Measurements from ENCODE around the gene GTF2I.
"Not testable (repeated sequence)": the region's sequence is repeated elsewhere in the genome, so short reads cannot be mapped to it uniquely, and the experiment has no call there.

Gene GTF2I

DNA sequence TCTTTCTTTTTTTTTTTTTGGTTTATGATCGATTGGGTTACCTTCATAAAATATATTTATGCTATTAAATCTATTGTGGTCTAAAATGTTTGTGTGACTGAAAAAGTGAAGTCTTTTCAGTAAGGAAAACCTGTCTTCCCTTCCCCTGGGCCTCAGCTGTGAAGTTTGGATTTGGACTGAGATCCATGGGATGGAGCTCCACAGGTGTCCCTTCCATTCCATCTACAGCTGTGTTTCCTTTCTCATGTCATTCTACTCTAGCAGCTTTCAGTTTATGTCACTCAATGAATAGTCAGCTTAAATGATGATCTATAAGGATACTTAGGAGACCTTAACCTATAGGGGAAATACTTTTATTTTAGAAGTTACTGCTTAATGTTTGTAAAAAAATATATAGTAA lies 68.3 kb downstream of the GTF2I start:
- no peaks in the 10 kb centered on the region for H3K4me1 Mint-ChIP-seq
- no peak overlapping the region for H3K4me3 Mint-ChIP-seq
- H3K36me3 Mint-ChIP-seq = peaks cover 70% of the 10 kb centered on the region
- DNase-seq (ENCODE audit: low spot score in 2 of 2) (no peak), ATAC-seq (no peak)
- no peaks in the 10 kb centered on the region for H3K9me3 Mint-ChIP-seq
- peak overlapping the region; percentile 55 for H3K27ac Mint-ChIP-seq

DNA sequence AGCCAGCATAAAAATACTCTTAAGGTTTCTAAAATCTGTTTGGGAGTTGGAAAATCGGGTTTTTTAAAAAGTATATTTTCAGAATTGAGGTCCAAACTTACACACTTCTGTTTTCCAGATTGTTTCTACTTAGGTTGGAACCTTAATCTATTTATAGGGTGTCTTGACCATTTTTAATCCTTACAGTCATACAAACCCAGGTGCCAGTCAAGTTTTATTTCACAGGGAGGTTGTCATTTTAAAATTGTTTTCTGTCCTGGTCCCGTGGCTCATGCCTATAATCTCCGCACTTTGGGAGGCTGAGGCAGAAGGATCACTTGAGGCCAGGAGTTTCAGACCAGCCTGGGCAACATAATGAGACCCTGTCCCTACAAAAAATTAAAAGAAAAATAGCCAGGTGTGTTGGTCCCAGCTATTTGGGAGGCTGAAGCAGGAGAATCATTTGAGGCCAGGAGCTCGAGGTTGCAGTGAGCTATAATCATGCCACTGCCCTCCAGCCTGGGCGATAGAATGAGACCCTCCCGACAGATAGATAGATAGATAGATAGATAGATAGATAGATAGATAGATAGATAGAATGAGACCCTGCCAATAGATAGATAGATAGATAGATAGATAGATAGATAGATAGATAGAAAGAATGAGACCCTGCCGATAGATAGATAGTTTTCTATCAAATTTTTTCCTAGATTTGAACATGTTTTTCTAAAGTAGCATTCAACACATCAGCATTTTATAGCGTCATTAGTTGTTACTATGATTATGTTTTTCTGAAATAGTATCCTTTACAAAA lies 69.0 kb downstream of the GTF2I start:
- H3K9me3 Mint-ChIP-seq = no peaks in the 10 kb centered on the region
- H3K36me3 Mint-ChIP-seq = peaks cover 69% of the 10 kb centered on the region
- H3K27ac Mint-ChIP-seq = peak overlapping the region; percentile 54
- ATAC-seq (no peak), DNase-seq (ENCODE audit: low spot score in 2 of 2) (no peak)
- H3K4me3 Mint-ChIP-seq = no peak overlapping the region
- no peaks in the 10 kb centered on the region for H3K4me1 Mint-ChIP-seq

- not testable (repeated sequence) for H3K27ac Mint-ChIP-seq; DNase-seq (ENCODE audit: low spot score in 2 of 2); H3K4me1 Mint-ChIP-seq; ATAC-seq; H3K4me3 Mint-ChIP-seq; H3K9me3 Mint-ChIP-seq
- peaks cover 58% of the 10 kb centered on the region for H3K36me3 Mint-ChIP-seq
Observed at GRCh38 chr7:74728686-74729085, 71.2 kb downstream of the GTF2I start.

DNA sequence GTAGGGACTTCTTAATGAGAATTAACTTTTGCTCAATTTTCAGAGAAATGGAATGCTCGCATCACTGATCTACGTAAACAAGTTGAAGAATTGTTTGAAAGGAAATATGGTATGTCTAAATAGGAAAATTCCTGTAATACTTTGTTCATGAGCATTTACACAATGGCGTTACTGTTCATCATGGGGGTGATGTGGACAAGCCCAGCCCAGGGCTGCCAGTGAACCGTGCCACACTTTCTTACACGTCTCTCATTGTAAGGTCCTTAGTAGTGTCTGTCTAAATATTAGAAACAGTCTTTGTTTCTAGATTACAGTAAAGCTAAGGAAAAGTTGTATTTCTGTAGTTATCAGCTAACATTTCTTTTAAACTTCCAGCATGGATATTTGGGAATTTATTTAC lies 72.7 kb downstream of the GTF2I start:
- DNase-seq (ENCODE audit: low spot score in 2 of 2); H3K27ac Mint-ChIP-seq; H3K4me3 Mint-ChIP-seq; ATAC-seq; H3K4me1 Mint-ChIP-seq; H3K9me3 Mint-ChIP-seq: not testable (repeated sequence)
- peaks cover 48% of the 10 kb centered on the region for H3K36me3 Mint-ChIP-seq

DNA sequence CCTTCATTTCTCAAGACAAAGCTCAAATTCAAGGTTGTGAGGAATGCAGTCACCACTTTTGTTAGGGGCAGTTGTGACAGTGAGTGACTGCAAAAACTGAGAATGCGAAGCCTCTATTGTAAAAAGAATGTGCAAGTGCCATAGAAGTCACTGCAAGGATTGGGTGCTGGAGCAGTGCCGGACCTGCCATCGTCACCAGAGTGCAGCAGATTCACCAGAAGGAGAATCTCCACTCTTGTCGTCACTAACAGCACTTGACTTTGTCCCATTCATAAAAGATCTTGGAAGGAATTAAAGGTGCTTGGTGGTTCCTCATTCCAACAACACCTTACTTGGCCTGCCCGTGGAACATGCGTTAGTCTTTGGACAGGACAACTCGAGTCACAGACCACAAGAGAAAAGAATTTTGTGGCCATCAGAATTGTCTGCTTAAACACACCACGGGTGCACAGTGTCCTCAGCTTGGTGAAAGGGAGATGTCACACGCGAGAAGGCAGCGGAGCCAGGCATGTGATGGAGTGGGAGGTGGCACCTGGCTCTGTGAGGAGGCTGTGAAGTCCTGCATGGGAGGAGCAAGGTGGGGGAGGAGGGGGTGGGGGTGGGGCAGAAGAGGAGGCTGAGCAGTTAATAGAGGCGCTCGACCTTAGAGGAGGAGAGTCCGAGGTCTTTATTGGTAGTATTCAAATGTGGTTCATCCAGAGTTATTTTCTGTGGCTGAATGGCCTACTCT lies 82.6 kb downstream of the GTF2I start:
- ATAC-seq; H3K36me3 Mint-ChIP-seq; H3K4me3 Mint-ChIP-seq; H3K9me3 Mint-ChIP-seq; H3K27ac Mint-ChIP-seq; DNase-seq (ENCODE audit: low spot score in 2 of 2); H3K4me1 Mint-ChIP-seq: not testable (repeated sequence)

DNA sequence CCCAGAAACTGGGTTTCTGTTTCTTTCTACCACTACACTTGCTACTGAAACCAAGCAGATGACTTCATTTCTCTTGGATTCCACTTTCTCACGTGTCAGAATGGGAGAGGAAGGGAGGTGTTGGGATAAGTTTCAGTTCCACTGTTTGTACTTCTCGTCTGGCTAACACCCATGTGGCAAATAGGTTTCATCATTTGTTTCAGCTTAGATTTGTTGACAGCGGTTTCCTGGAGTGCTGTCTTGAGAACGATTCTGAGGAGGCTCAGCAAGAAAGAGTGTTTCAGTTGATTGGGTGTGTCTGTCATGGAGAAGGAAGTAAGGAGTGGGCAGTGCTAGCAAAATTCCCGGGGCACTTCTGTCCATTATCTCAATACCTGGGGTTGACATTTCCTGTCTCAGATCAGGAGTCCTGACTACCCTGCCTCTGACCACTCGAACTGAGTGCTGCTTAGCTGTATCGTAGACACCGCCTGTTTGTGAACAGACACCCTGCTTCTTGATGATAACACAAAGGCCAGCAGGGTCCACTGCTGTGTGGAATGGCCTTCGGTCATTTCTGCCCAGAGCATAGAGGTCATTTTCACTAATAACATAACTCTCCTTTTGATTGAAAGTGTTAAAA lies 86.5 kb downstream of the GTF2I start:
- not testable (repeated sequence) for H3K27ac Mint-ChIP-seq; H3K4me3 Mint-ChIP-seq; H3K4me1 Mint-ChIP-seq; H3K36me3 Mint-ChIP-seq; DNase-seq (ENCODE audit: low spot score in 2 of 2); ATAC-seq; H3K9me3 Mint-ChIP-seq

- H3K4me1 Mint-ChIP-seq; ATAC-seq; H3K4me3 Mint-ChIP-seq; H3K27ac Mint-ChIP-seq; DNase-seq (ENCODE audit: low spot score in 2 of 2); H3K36me3 Mint-ChIP-seq; H3K9me3 Mint-ChIP-seq: not testable (repeated sequence)
Observed at GRCh38 chr7:74753921-74754482, 96.5 kb downstream of the GTF2I start.

GRCh38 chr7:74756673-74757072 lies 99.2 kb downstream of the GTF2I start:
- H3K4me3 Mint-ChIP-seq; H3K4me1 Mint-ChIP-seq; DNase-seq (ENCODE audit: low spot score in 2 of 2); H3K36me3 Mint-ChIP-seq; ATAC-seq; H3K9me3 Mint-ChIP-seq; H3K27ac Mint-ChIP-seq: not testable (repeated sequence)

DNA sequence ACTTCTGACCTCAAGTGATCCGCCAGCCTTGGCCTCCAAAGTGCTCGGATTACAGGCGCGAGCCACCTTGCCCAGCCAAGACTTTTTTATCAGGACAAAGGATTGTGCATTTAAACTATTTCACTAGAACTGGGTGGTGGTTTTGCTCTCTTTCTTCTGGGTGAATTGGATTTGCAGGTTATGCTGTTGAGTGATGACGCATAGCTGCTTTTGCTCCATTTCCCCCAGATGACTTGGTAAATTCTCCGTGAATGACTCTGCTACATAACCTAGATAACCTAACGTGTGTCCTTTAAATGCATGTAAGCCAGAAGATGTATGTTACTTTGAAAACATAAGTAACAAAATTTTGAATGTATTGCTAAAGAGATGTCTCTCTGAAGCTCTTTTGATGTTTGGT lies 100.8 kb downstream of the GTF2I start:
- H3K27ac Mint-ChIP-seq; ATAC-seq; H3K9me3 Mint-ChIP-seq; DNase-seq (ENCODE audit: low spot score in 2 of 2); H3K4me3 Mint-ChIP-seq; H3K36me3 Mint-ChIP-seq; H3K4me1 Mint-ChIP-seq: not testable (repeated sequence)

DNA sequence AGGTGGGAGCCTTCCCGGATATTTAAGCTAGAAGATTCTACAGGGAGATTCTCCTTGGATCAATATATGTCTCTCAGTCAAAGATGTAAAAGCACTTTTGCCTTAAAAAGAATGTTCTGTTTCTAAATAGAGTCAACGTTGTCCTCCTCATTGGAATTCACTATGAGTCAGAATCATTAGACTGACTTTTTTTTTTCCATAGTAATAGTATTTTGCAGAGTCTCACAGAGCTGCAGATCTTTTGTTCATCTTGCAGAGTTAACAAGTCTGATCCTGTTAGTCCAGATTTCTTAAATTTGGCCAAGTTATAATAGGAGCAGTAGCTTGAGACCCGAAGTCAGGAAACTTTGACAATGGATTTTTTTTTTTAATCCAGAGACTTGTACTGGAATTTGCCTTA lies 101.5 kb downstream of the GTF2I start:
- not testable (repeated sequence) for H3K36me3 Mint-ChIP-seq; H3K4me1 Mint-ChIP-seq; H3K9me3 Mint-ChIP-seq; H3K4me3 Mint-ChIP-seq; ATAC-seq; DNase-seq (ENCODE audit: low spot score in 2 of 2); H3K27ac Mint-ChIP-seq

DNA sequence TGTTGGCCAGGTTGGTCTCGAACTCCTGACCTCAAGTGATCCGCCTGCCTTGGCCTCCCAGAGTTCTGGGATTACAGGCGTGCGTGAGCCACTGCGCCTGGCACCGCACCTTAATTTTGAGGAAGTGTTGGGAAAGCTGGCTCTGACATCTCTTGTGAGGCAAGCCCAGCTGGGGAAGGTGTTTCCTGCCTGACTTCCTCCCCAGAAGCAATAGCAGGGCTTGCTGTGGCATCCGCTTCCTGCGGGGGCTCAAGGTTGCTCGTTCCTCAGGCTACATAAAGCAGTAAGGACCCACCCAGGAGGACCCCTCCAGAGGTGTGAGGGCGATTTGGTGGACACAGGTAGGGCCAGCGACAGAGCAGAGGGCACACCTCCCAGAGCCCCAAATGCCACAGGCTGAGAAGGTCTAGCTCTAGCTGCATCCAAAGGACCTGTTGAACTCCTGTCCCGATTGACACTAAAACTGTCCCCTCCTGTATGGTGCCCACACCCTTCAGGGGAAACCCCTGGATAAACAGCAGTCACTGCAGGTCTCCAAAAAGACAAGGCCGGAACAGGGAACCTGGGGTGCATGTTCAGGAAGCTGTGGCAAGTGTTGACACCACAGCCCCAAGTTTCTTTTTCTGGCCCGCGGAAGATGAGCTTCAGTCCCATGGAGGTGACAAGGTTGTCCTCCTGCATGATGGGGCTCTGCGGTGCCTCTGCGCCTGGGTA lies 107.8 kb downstream of the GTF2I start:
- not testable (repeated sequence) for DNase-seq (ENCODE audit: low spot score in 2 of 2); H3K36me3 Mint-ChIP-seq; H3K27ac Mint-ChIP-seq; H3K4me1 Mint-ChIP-seq; H3K4me3 Mint-ChIP-seq; H3K9me3 Mint-ChIP-seq
- ATAC-seq = peak; percentile 66

- not testable (repeated sequence) for H3K27ac Mint-ChIP-seq; H3K9me3 Mint-ChIP-seq; H3K4me3 Mint-ChIP-seq; DNase-seq (ENCODE audit: low spot score in 2 of 2); H3K36me3 Mint-ChIP-seq; H3K4me1 Mint-ChIP-seq
- ATAC-seq = peak; percentile 27
Observed at GRCh38 chr7:74766509-74766908, 109.0 kb downstream of the GTF2I start.

DNA sequence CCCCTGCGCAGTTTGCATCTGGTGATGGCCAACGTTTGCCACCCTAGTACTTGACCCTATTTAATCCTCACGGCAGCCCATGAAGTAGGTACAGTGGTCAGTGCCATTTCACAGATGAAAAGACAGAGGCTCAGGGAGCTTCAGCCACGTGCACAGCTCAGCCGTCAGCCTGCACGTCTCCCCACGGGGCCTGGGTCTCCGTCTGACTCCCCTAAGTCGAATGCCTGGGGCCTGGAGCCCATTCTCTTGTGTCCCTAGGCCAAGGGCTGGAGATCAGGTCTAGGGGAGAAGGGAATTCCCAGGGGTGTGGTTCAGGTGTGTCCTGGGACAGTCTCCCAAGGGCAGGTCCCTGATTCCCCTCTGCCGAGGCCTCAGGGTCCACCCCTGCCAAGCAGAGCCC lies 109.5 kb downstream of the GTF2I start:
- ATAC-seq = peak; percentile 11
- not testable (repeated sequence) for H3K9me3 Mint-ChIP-seq, H3K4me3 Mint-ChIP-seq

DNA sequence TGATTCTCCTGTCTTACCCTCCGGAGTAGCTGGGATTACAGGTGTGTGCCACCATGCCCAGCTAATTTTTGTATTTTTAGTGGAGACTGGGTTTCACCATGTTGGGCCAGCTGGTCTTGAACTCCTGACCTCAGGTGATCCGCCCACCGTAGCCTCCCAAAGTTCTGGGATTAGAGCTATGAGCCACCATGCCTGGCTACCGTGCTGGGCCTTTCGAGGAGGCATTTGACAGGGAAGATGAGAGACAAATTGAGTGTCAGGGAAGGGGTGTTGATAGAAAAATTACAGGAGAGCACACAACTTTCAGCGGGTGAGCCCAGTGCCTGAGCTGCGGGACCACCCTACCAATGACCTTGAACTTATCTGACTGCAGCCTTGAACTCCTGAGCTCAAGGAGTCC lies 112.5 kb downstream of the GTF2I start:
- not testable (repeated sequence) for H3K9me3 Mint-ChIP-seq, H3K36me3 Mint-ChIP-seq, ATAC-seq

More for the DNA sequence above, 109.5 kb downstream of the GTF2I start:
- not testable (repeated sequence) for H3K27ac Mint-ChIP-seq; DNase-seq (ENCODE audit: low spot score in 2 of 2); H3K4me1 Mint-ChIP-seq; H3K36me3 Mint-ChIP-seq

DNA sequence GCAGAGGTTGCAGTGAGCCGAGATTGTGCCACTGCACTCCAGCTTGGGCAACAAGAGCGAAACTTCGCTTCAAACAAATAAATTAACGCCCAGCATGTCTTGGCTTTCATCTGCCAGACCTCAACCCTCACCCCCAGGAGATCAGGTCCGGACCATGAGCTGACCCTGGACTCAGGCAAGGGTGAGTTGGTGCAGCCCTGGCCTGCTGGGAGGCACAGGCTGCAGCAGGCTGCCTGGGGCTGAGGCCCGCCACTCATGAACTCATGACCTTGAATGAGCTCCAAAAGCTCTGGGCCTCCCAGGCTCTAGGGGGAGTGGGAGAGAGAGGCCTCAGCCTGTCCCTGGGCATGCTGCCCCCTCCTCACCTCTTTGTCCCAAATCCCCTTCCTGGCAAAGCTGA lies 114.6 kb downstream of the GTF2I start:
- not testable (repeated sequence) for H3K9me3 Mint-ChIP-seq; H3K4me1 Mint-ChIP-seq; ATAC-seq; H3K4me3 Mint-ChIP-seq; H3K36me3 Mint-ChIP-seq; H3K27ac Mint-ChIP-seq; DNase-seq (ENCODE audit: low spot score in 2 of 2)

More for the DNA sequence above, 112.5 kb downstream of the GTF2I start:
- H3K4me3 Mint-ChIP-seq; DNase-seq (ENCODE audit: low spot score in 2 of 2); H3K4me1 Mint-ChIP-seq; H3K27ac Mint-ChIP-seq: not testable (repeated sequence)

Data from stimulated activated effector memory CD8-positive, alpha-beta T cell treated with anti-CD3 and anti-CD28 coated beads, Interleukin-12 subunit alpha, Interleukin-12 subunit beta, amount 100 ng/mL, for 72 hours (primary cell).